Ovary (tissue), 3 donors: ENCODE results near the gene LINGO3.

Source experiments
- EP300 ChIP-seq: sonication (generic); formaldehyde crosslinking; IDR thresholded peaks from one replicate; pipeline ENCODE4 v1.6.1; 2017; ENCODE audit warnings: antibody characterized with exemption
- POLR2A ChIP-seq: fragments of 450-650 bp; IDR thresholded peaks from one replicate; pipeline ENCODE4 v1.6.1; 2017; ENCODE audit warnings: antibody characterized with exemption, mild to moderate bottlenecking, moderate library complexity
- TF ChIP-seq, protein P1 (sequence below), 3 donors: fragments of 450-650 bp in 2 of 3; fragments of 200-600 bp in 1 of 3; IDR thresholded peaks; one replicate each; pipeline versions ENCODE4 v1.5.1 to v1.8.0; 2016 to 2022; ENCODE audit warnings: antibody characterized with exemption in 3 of 3, mild to moderate bottlenecking in 1 of 3
- donor health status: DM: no; HTN: no; CAD: no.

DNA sequence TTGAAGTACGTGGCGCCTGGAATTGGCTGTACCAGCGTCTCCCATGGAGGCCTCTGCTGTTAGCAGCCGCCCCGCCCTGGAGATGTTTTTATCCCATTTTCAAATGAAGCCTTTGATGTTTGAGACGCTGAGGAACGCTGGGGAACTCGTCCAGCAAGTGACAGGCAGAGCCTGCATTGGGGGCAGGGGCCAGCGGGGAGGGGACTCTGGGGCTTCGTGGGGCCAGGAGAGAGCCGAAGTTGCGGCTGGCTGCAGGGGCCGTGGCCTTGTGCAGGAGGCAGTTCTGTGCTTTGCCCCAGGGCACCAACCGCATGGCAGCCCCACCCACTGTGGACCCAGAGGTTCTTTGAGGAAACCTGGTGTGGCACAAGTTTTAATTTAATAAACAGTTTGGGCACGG, 34.0 kb upstream of the LINGO3 start:
- no peak for TF ChIP-seq POLR2A
- TF ChIP-seq, protein P1, sequence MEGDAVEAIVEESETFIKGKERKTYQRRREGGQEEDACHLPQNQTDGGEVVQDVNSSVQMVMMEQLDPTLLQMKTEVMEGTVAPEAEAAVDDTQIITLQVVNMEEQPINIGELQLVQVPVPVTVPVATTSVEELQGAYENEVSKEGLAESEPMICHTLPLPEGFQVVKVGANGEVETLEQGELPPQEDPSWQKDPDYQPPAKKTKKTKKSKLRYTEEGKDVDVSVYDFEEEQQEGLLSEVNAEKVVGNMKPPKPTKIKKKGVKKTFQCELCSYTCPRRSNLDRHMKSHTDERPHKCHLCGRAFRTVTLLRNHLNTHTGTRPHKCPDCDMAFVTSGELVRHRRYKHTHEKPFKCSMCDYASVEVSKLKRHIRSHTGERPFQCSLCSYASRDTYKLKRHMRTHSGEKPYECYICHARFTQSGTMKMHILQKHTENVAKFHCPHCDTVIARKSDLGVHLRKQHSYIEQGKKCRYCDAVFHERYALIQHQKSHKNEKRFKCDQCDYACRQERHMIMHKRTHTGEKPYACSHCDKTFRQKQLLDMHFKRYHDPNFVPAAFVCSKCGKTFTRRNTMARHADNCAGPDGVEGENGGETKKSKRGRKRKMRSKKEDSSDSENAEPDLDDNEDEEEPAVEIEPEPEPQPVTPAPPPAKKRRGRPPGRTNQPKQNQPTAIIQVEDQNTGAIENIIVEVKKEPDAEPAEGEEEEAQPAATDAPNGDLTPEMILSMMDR (IDR thresholded peaks at IDR 0.05) = no peak
- TF ChIP-seq EP300 = no peak
